PFSK-1 (cell line): ENCODE results near the gene THG1L.

Experiments
- FOXP2 ChIP-seq: optimal IDR thresholded peaks from 2 replicates; pipeline ENCODE3; 2011; ENCODE audit warnings: borderline replicate concordance, control low read depth, inconsistent platforms; ENCODE audit not compliant: insufficient read depth; ENCODE audit errors: extremely low read length, extremely low read depth
- POLR2AphosphoS5 ChIP-seq: IDR thresholded peaks from 2 replicates; pipeline ENCODE4 v1.6.1; 2012; ENCODE audit warnings: low read depth, mild to moderate bottlenecking, control low read depth, low read length, moderate library complexity
- SIN3A ChIP-seq: IDR thresholded peaks from 2 replicates; pipeline ENCODE4 v1.6.1; 2012; ENCODE audit warnings: mild to moderate bottlenecking, low read length, moderate library complexity, borderline replicate concordance; ENCODE audit not compliant: insufficient read depth
- TAF1 ChIP-seq: IDR thresholded peaks from 2 replicates; pipeline ENCODE4 v1.6.1; 2012; ENCODE audit warnings: low read length, control low read depth, borderline replicate concordance; ENCODE audit not compliant: insufficient read depth
- TF ChIP-seq, protein P1 (sequence below), 2 experiments: IDR thresholded peaks; 2 replicates each; pipeline versions ENCODE4 v1.6.1 to v1.8.0; 2011 to 2012; ENCODE audit warnings: low read depth in 2 of 2, low read length in 2 of 2, control low read depth in 1 of 2, inconsistent platforms in 1 of 2, mild to moderate bottlenecking in 1 of 2, moderate library complexity in 1 of 2; ENCODE audit not compliant: insufficient read depth in 1 of 2

Gene THG1L

GRCh38 chr5:157734436-157734835 lies 3.2 kb downstream of the THG1L start:
- no peak for TF ChIP-seq POLR2AphosphoS5

- TF ChIP-seq TAF1 (no peak), POLR2AphosphoS5 (no peak), FOXP2 (no peak)
These were observed 4.8 kb downstream of the THG1L start for GRCh38 chr5:157735991-157736390.

DNA sequence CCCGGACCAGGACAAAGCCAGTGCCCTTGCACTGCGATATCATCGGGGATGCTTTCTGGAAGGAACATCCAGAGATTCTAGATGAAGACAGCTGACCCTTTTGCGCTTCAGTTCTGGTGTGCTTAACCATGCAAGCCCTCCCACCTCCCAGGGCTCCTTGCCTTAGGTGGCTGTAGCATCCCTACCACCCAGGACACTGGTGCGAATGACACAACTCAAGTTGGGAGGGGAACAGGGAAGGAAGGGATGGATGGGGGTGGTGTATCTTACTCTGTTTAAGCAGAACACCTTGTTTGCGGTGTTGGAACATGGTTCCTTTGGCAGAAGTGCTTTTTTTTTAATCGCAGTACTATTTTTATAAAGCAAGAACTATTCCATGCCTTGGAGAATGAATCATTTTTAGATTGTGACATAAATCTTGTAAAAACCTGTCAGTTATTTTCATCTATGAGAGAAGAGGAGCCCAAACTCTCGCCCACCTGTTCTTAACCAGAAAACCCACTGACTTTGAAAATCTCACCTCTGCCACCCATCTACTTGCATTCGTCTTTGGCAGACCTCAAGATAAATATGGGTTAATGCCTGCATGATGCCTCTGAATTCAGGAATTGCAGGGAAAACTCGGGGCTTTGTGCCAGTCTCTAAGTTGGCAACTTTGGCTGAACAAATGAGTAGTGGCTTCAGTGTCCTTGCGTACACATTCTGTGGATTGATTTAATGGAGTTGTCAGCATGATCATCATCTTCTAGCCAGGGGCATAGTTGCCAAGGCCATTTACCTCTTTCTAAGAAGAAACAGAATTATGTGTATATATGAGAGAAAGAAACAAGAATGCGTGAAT lies 8.4 kb downstream of the THG1L start:
- TF ChIP-seq FOXP2 (no peak), POLR2AphosphoS5 (no peak), SIN3A (no peak), TAF1 (no peak)
- TF ChIP-seq, protein P1, sequence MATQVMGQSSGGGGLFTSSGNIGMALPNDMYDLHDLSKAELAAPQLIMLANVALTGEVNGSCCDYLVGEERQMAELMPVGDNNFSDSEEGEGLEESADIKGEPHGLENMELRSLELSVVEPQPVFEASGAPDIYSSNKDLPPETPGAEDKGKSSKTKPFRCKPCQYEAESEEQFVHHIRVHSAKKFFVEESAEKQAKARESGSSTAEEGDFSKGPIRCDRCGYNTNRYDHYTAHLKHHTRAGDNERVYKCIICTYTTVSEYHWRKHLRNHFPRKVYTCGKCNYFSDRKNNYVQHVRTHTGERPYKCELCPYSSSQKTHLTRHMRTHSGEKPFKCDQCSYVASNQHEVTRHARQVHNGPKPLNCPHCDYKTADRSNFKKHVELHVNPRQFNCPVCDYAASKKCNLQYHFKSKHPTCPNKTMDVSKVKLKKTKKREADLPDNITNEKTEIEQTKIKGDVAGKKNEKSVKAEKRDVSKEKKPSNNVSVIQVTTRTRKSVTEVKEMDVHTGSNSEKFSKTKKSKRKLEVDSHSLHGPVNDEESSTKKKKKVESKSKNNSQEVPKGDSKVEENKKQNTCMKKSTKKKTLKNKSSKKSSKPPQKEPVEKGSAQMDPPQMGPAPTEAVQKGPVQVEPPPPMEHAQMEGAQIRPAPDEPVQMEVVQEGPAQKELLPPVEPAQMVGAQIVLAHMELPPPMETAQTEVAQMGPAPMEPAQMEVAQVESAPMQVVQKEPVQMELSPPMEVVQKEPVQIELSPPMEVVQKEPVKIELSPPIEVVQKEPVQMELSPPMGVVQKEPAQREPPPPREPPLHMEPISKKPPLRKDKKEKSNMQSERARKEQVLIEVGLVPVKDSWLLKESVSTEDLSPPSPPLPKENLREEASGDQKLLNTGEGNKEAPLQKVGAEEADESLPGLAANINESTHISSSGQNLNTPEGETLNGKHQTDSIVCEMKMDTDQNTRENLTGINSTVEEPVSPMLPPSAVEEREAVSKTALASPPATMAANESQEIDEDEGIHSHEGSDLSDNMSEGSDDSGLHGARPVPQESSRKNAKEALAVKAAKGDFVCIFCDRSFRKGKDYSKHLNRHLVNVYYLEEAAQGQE (IDR thresholded peaks at IDR 0.05; ENCODE audit: insufficient read depth in 1 of 2, low read depth in 2 of 2, low read length in 2 of 2), result no peak

- TF ChIP-seq POLR2AphosphoS5 (no peak), FOXP2 (no peak), TAF1 (no peak), SIN3A (no peak)
- TF ChIP-seq, protein P1 (IDR thresholded peaks at IDR 0.05; ENCODE audit: insufficient read depth in 1 of 2, low read depth in 2 of 2, low read length in 2 of 2), result no peak
These were observed 9.0 kb downstream of the THG1L start for GRCh38 chr5:157740229-157740610.

GRCh38 chr5:157741131-157741530 lies 9.9 kb downstream of the THG1L start:
- TF ChIP-seq FOXP2, result no peak
- TF ChIP-seq POLR2AphosphoS5, result no peak
- TF ChIP-seq TAF1, result no peak
- no peak for TF ChIP-seq SIN3A
- TF ChIP-seq, protein P1 (IDR thresholded peaks at IDR 0.05; ENCODE audit: insufficient read depth in 1 of 2, low read depth in 2 of 2, low read length in 2 of 2), result no peak
